OCI-M1 (cell line): ENCODE measurements around the gene SRXN1.

Source experiments
- DNase-seq: peaks from one replicate; lab custom pipeline; 2025; lab: John Stamatoyannopoulos, UW

Gene SRXN1

GRCh38 chr20:635893-636338 is 17.1 kb downstream of the SRXN1 start:
- no peak for DNase-seq

- no peak for DNase-seq
These were observed 17.7 kb downstream of the SRXN1 start for GRCh38 chr20:635028-635892.

- no peak for DNase-seq
These were observed 18.7 kb downstream of the SRXN1 start for GRCh38 chr20:634148-634925.

- DNase-seq: no peak
These were observed 21.9 kb downstream of the SRXN1 start for GRCh38 chr20:631101-631500.

- no peak for DNase-seq
These were observed 26.4 kb downstream of the SRXN1 start for GRCh38 chr20:626579-626978.

- DNase-seq: peak; percentile 91
These were observed 27.6 kb downstream of the SRXN1 start for GRCh38 chr20:625360-625932.

- DNase-seq: peak; percentile 51
These were observed 29.3 kb downstream of the SRXN1 start for GRCh38 chr20:623704-624103.

GRCh38 chr20:623021-623420 is 30.0 kb downstream of the SRXN1 start:
- no peak for DNase-seq

- no peak for DNase-seq
These were observed 30.8 kb downstream of the SRXN1 start for GRCh38 chr20:622161-622560.

- peak; percentile 44 for DNase-seq
These were observed 31.8 kb downstream of the SRXN1 start for GRCh38 chr20:621125-621756.

GRCh38 chr20:620246-620645 is 32.8 kb downstream of the SRXN1 start:
- no peak for DNase-seq

- no peak for DNase-seq
These were observed 34.0 kb downstream of the SRXN1 start for GRCh38 chr20:618980-619379.

GRCh38 chr20:617934-618690 is 34.9 kb downstream of the SRXN1 start:
- no peak for DNase-seq

GRCh38 chr20:615514-615913 is 37.5 kb downstream of the SRXN1 start:
- DNase-seq: peak; percentile 41

GRCh38 chr20:611843-612185 is 41.2 kb downstream of the SRXN1 start:
- DNase-seq: peak; percentile 18

- no peak for DNase-seq
These were observed 41.8 kb downstream of the SRXN1 start for GRCh38 chr20:611047-611842.

- peak; percentile 84 for DNase-seq
These were observed 42.6 kb downstream of the SRXN1 start, which contains the start of gene TCF15 for GRCh38 chr20:610130-611046. TSS of gene TCF15 (minus strand) at chr20:610309. CDS start at chr20:610237, 72 bp downstream.

- no peak for DNase-seq
These were observed 43.5 kb downstream of the SRXN1 start for GRCh38 chr20:609371-609964.

- DNase-seq: no peak
These were observed 44.0 kb downstream of the SRXN1 start for GRCh38 chr20:608970-609369.
